ENCODE measurements around the gene IGSF9B.

IGSF9B gene

GRCh38 chr11:133983660-133984316 lies 27.0 kb upstream of the IGSF9B start:
- no peak for DNase-seq (ENCODE audit: low spot score)

GRCh38 chr11:133982876-133983275 lies 26.1 kb upstream of the IGSF9B start:
- no peak for DNase-seq (ENCODE audit: low spot score)

GRCh38 chr11:133982151-133982550 lies 25.4 kb upstream of the IGSF9B start:
- DNase-seq (ENCODE audit: low spot score), result no peak

GRCh38 chr11:133981156-133981555 lies 24.4 kb upstream of the IGSF9B start:
- no peak for DNase-seq (ENCODE audit: low spot score)

- DNase-seq (ENCODE audit: low spot score), result no peak
Measured at GRCh38 chr11:133980665-133981064, 23.9 kb upstream of the IGSF9B start.

GRCh38 chr11:133978794-133979193 lies 22.0 kb upstream of the IGSF9B start:
- DNase-seq (ENCODE audit: low spot score), result no peak

GRCh38 chr11:133977067-133977677 lies 20.4 kb upstream of the IGSF9B start:
- DNase-seq (ENCODE audit: low spot score), result no peak

- DNase-seq (ENCODE audit: low spot score), result no peak
Measured at GRCh38 chr11:133975488-133975849, 18.7 kb upstream of the IGSF9B start.

- no peak for DNase-seq (ENCODE audit: low spot score)
Measured at GRCh38 chr11:133974836-133975487, 18.2 kb upstream of the IGSF9B start.

GRCh38 chr11:133971881-133972280 lies 15.1 kb upstream of the IGSF9B start:
- no peak for DNase-seq (ENCODE audit: low spot score)

GRCh38 chr11:133969112-133969511 lies 12.3 kb upstream of the IGSF9B start:
- DNase-seq (ENCODE audit: low spot score), result no peak

- DNase-seq (ENCODE audit: low spot score), result no peak
Measured at GRCh38 chr11:133968300-133968699, 11.5 kb upstream of the IGSF9B start.

- no peak for DNase-seq (ENCODE audit: low spot score)
Measured at GRCh38 chr11:133967599-133968238, 11.0 kb upstream of the IGSF9B start.

- peak; percentile 58 for DNase-seq (ENCODE audit: low spot score)
Measured at GRCh38 chr11:133966921-133967598, 10.3 kb upstream of the IGSF9B start.

GRCh38 chr11:133966172-133966651 lies 9.4 kb upstream of the IGSF9B start:
- DNase-seq (ENCODE audit: low spot score), result no peak

- DNase-seq (ENCODE audit: low spot score), result no peak
Measured at GRCh38 chr11:133965031-133965601, 8.3 kb upstream of the IGSF9B start.

GRCh38 chr11:133964356-133964755 lies 7.6 kb upstream of the IGSF9B start:
- no peak for DNase-seq (ENCODE audit: low spot score)

- no peak for DNase-seq (ENCODE audit: low spot score)
Measured at GRCh38 chr11:133961890-133962289, 5.1 kb upstream of the IGSF9B start.

- DNase-seq (ENCODE audit: low spot score), result no peak
Measured at GRCh38 chr11:133957900-133958299, 1.1 kb upstream of the IGSF9B start.

- DNase-seq (ENCODE audit: low spot score), result no peak
Measured at GRCh38 chr11:133955945-133956421, 785 bp downstream of the IGSF9B start.

GRCh38 chr11:133955081-133955891 lies 1.5 kb downstream of the IGSF9B start:
- no peak for DNase-seq (ENCODE audit: low spot score)

All from CD4-positive, alpha-beta T cell treated with Interleukin-6 at 100 ng/mL for 8 hours (primary cell).